ENCODE measurements around the gene TRIM10.

DNA sequence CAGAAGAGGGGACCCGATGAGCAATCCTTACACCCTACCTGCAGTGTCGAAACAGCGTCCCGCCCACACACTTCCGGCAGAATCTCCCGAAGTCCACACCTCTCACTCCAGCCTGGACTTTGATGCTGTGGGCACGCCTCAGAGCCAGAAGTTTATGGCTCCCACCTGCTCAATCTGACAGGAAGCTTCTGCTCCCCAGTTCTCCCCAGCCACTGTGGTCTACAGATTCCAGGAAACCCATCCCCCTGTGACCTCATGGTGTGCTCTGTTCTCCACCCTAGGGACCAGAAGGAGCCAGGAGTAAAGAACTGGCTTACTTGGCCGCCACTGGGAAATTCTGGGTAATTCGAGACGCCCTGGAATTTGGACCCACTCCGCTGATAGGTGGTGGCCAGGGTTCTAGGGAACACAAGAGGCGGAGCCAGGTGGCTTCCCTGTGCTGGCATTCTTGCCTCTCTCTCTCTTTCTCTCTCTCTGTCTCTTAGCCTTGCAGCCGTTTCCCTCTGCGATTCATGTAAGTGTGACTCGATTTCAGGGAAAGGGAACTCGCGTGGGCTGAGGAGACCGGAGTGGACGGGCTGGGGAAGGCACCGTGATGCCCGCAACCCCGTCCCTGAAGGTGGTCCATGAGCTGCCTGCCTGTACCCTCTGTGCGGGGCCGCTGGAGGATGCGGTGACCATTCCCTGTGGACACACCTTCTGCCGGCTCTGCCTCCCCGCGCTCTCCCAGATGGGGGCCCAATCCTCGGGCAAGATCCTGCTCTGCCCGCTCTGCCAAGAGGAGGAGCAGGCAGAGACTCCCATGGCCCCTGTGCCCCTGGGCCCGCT, 2.3 kb upstream of the TRIM10 start, which contains the start of gene TRIM15:
- TF ChIP-seq, protein P1, sequence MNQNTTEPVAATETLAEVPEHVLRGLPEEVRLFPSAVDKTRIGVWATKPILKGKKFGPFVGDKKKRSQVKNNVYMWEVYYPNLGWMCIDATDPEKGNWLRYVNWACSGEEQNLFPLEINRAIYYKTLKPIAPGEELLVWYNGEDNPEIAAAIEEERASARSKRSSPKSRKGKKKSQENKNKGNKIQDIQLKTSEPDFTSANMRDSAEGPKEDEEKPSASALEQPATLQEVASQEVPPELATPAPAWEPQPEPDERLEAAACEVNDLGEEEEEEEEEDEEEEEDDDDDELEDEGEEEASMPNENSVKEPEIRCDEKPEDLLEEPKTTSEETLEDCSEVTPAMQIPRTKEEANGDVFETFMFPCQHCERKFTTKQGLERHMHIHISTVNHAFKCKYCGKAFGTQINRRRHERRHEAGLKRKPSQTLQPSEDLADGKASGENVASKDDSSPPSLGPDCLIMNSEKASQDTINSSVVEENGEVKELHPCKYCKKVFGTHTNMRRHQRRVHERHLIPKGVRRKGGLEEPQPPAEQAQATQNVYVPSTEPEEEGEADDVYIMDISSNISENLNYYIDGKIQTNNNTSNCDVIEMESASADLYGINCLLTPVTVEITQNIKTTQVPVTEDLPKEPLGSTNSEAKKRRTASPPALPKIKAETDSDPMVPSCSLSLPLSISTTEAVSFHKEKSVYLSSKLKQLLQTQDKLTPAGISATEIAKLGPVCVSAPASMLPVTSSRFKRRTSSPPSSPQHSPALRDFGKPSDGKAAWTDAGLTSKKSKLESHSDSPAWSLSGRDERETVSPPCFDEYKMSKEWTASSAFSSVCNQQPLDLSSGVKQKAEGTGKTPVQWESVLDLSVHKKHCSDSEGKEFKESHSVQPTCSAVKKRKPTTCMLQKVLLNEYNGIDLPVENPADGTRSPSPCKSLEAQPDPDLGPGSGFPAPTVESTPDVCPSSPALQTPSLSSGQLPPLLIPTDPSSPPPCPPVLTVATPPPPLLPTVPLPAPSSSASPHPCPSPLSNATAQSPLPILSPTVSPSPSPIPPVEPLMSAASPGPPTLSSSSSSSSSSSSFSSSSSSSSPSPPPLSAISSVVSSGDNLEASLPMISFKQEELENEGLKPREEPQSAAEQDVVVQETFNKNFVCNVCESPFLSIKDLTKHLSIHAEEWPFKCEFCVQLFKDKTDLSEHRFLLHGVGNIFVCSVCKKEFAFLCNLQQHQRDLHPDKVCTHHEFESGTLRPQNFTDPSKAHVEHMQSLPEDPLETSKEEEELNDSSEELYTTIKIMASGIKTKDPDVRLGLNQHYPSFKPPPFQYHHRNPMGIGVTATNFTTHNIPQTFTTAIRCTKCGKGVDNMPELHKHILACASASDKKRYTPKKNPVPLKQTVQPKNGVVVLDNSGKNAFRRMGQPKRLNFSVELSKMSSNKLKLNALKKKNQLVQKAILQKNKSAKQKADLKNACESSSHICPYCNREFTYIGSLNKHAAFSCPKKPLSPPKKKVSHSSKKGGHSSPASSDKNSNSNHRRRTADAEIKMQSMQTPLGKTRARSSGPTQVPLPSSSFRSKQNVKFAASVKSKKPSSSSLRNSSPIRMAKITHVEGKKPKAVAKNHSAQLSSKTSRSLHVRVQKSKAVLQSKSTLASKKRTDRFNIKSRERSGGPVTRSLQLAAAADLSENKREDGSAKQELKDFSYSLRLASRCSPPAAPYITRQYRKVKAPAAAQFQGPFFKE (tag by site-specific recombination; IDR thresholded peaks at IDR 0.05; ENCODE audit: borderline replicate concordance): no peak
- TF ChIP-seq, protein P2, sequence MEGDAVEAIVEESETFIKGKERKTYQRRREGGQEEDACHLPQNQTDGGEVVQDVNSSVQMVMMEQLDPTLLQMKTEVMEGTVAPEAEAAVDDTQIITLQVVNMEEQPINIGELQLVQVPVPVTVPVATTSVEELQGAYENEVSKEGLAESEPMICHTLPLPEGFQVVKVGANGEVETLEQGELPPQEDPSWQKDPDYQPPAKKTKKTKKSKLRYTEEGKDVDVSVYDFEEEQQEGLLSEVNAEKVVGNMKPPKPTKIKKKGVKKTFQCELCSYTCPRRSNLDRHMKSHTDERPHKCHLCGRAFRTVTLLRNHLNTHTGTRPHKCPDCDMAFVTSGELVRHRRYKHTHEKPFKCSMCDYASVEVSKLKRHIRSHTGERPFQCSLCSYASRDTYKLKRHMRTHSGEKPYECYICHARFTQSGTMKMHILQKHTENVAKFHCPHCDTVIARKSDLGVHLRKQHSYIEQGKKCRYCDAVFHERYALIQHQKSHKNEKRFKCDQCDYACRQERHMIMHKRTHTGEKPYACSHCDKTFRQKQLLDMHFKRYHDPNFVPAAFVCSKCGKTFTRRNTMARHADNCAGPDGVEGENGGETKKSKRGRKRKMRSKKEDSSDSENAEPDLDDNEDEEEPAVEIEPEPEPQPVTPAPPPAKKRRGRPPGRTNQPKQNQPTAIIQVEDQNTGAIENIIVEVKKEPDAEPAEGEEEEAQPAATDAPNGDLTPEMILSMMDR (tag by site-specific recombination; IDR thresholded peaks at IDR 0.05): no peak
- TF ChIP-seq SALL2 (tag by site-specific recombination; IDR thresholded peaks at IDR 0.05; ENCODE audit: borderline replicate concordance) (no peak), KLF16 (tag by site-specific recombination; IDR thresholded peaks at IDR 0.05) (no peak), ZNF274 (IDR thresholded peaks at IDR 0.05; ENCODE audit: low read length) (no peak), ZNF274 (tag by site-specific recombination; IDR thresholded peaks at IDR 0.05; ENCODE audit: borderline replicate concordance) (no peak), ZNF138 (tag by site-specific recombination; IDR thresholded peaks at IDR 0.05; ENCODE audit: borderline replicate concordance) (no peak), ZBTB8A (tag by site-specific recombination; IDR thresholded peaks at IDR 0.05) (no peak), ZNF549 (tag by site-specific recombination; IDR thresholded peaks at IDR 0.05) (no peak), MEIS1 (CRISPR knock-in tag; IDR thresholded peaks at IDR 0.05; ENCODE audit: borderline replicate concordance) (no peak), MZF1 (tag by site-specific recombination; IDR thresholded peaks at IDR 0.05; ENCODE audit: borderline replicate concordance) (no peak), ZNF555 (tag by site-specific recombination; conservative IDR thresholded peaks at IDR 0.05) (no peak)
- TF ChIP-seq, protein P3, sequence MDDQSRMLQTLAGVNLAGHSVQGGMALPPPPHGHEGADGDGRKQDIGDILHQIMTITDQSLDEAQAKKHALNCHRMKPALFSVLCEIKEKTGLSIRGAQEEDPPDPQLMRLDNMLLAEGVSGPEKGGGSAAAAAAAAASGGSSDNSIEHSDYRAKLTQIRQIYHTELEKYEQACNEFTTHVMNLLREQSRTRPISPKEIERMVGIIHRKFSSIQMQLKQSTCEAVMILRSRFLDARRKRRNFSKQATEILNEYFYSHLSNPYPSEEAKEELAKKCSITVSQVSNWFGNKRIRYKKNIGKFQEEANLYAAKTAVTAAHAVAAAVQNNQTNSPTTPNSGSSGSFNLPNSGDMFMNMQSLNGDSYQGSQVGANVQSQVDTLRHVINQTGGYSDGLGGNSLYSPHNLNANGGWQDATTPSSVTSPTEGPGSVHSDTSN (CRISPR knock-in tag; IDR thresholded peaks at IDR 0.05): no peak
